ENCODE data around the gene TTC39B.

The TTC39B gene

DNA sequence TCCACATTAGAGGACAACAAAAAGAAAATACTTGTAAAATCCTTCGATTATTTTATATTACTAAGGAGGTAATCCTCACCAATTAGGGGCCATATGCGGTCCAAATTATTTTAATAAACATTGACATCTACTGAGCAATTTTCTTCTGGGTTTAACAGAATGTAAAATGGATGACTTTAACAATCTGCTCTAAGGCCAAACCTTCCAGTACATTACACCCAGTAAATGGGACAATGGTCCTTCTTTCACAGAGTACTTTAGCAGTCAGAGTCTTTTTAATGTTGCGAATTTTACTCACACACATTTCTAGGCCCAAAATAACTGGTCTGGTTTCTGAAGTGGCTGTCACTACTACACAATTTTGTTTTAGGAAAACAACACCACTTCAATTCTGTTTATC is 106.9 kb downstream of the TTC39B start:
- no peak overlapping the region for H3K4me3 ChIP-seq (ENCODE audit: low read length in 2 of 2)
- no peaks in the 10 kb centered on the region for H3K27me3 ChIP-seq (ENCODE audit: control insufficient read depth in 2 of 2, insufficient read depth in 2 of 2, low read length in 2 of 2)
- no peaks in the 10 kb centered on the region for H3K4me1 ChIP-seq (ENCODE audit: control insufficient read depth in 2 of 2, insufficient read depth in 2 of 2, low read length in 2 of 2)
- no peak overlapping the region for H3K27ac ChIP-seq (ENCODE audit: low read depth in 2 of 2, low read length in 2 of 2)
- no peak overlapping the region for H3K9ac ChIP-seq (ENCODE audit: low read depth in 1 of 2, low read length in 2 of 2)
- peaks cover 17 to 28% of the 10 kb centered on the region in 2 donors for H3K36me3 ChIP-seq (ENCODE audit: control insufficient read depth in 2 of 2, insufficient read depth in 2 of 2, low read length in 2 of 2)
- H3K9me3 ChIP-seq (ENCODE audit: control insufficient read depth in 2 of 2, low read length in 2 of 2), result peaks cover 0 to 8% of the 10 kb centered on the region in 2 donors

DNA sequence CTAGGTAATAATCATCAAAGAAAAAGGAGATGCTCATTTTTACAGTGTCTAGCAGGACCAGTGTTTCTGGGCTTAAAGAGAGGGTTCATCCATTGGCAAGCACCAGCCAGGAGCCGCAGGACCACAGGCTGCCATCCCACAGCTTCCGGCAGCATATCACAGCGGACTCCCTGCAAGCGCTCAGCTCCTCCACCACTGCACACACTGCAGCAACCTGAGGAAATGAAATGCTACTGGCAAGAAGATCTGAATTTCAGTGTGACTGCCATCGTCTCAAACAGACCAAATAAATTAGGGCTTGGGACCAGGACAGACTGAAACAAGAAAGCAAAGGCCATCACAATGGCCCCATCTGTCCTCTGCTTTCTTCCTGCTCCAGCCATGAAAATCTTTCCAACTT is 114.2 kb downstream of the TTC39B start:
- Histone ChIP-seq H3K4me3 (ENCODE audit: low read length in 2 of 2) (no peak overlapping the region), H3K27me3 (ENCODE audit: control insufficient read depth in 2 of 2, insufficient read depth in 2 of 2, low read length in 2 of 2) (no peaks in the 10 kb centered on the region), H3K36me3 (ENCODE audit: control insufficient read depth in 2 of 2, insufficient read depth in 2 of 2, low read length in 2 of 2) (peaks cover 24 to 38% of the 10 kb centered on the region in 2 donors), H3K9ac (ENCODE audit: low read depth in 1 of 2, low read length in 2 of 2) (no peak overlapping the region), H3K9me3 (ENCODE audit: control insufficient read depth in 2 of 2, low read length in 2 of 2) (peaks cover 0 to 8% of the 10 kb centered on the region in 2 donors), H3K27ac (ENCODE audit: low read depth in 2 of 2, low read length in 2 of 2) (no peak overlapping the region), H3K4me1 (ENCODE audit: control insufficient read depth in 2 of 2, insufficient read depth in 2 of 2, low read length in 2 of 2) (no peaks in the 10 kb centered on the region)

DNA sequence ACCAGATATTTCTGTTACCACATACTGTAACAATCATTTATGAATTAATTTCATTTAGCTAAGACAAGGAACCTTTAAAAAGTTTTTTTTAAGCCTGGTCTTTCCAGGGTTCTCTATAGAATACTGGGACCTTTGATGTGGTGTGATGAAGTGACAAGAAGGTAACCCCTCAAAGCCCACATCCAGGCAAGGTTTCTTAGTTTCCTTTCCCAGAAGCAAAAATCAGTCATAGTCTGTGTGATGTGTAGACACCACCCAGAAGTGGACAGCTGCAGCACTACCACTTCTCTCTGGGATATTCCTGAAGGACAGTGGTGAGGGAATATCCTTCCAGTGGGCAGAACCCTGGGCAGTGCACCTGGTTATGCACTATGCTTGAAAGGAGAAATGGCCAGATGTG is 115.6 kb downstream of the TTC39B start:
- Histone ChIP-seq H3K4me1 (ENCODE audit: control insufficient read depth in 2 of 2, insufficient read depth in 2 of 2, low read length in 2 of 2) (no peaks in the 10 kb centered on the region), H3K4me3 (ENCODE audit: low read length in 2 of 2) (no peak overlapping the region), H3K9me3 (ENCODE audit: control insufficient read depth in 2 of 2, low read length in 2 of 2) (peaks cover 0 to 4% of the 10 kb centered on the region in 2 donors), H3K9ac (ENCODE audit: low read depth in 1 of 2, low read length in 2 of 2) (no peak overlapping the region), H3K36me3 (ENCODE audit: control insufficient read depth in 2 of 2, insufficient read depth in 2 of 2, low read length in 2 of 2) (peaks cover 27 to 42% of the 10 kb centered on the region in 2 donors), H3K27ac (ENCODE audit: low read depth in 2 of 2, low read length in 2 of 2) (no peak overlapping the region), H3K27me3 (ENCODE audit: control insufficient read depth in 2 of 2, insufficient read depth in 2 of 2, low read length in 2 of 2) (no peaks in the 10 kb centered on the region)

GRCh38 chr9:15189481-15189880 is 117.5 kb downstream of the TTC39B start:
- Histone ChIP-seq H3K27ac (ENCODE audit: low read depth in 2 of 2, low read length in 2 of 2) (no peak overlapping the region), H3K36me3 (ENCODE audit: control insufficient read depth in 2 of 2, insufficient read depth in 2 of 2, low read length in 2 of 2) (peaks cover 23 to 45% of the 10 kb centered on the region in 2 donors), H3K9me3 (ENCODE audit: control insufficient read depth in 2 of 2, low read length in 2 of 2) (no peaks in the 10 kb centered on the region), H3K4me1 (ENCODE audit: control insufficient read depth in 2 of 2, insufficient read depth in 2 of 2, low read length in 2 of 2) (no peaks in the 10 kb centered on the region), H3K9ac (ENCODE audit: low read depth in 1 of 2, low read length in 2 of 2) (no peak overlapping the region), H3K4me3 (ENCODE audit: low read length in 2 of 2) (no peak overlapping the region), H3K27me3 (ENCODE audit: control insufficient read depth in 2 of 2, insufficient read depth in 2 of 2, low read length in 2 of 2) (no peaks in the 10 kb centered on the region)

- H3K9me3 ChIP-seq (ENCODE audit: control insufficient read depth in 2 of 2, low read length in 2 of 2), result no peaks in the 10 kb centered on the region
These were observed 119.4 kb downstream of the TTC39B start for GRCh38 chr9:15187589-15187988.

GRCh38 chr9:15182730-15183129 is 124.3 kb downstream of the TTC39B start:
- H3K36me3 ChIP-seq (ENCODE audit: control insufficient read depth in 2 of 2, insufficient read depth in 2 of 2, low read length in 2 of 2), result peaks cover 19 to 28% of the 10 kb centered on the region in 2 donors
- no peak overlapping the region for H3K27ac ChIP-seq (ENCODE audit: low read depth in 2 of 2, low read length in 2 of 2)
- H3K9ac ChIP-seq (ENCODE audit: low read depth in 1 of 2, low read length in 2 of 2), result no peak overlapping the region
- no peaks in the 10 kb centered on the region for H3K4me1 ChIP-seq (ENCODE audit: control insufficient read depth in 2 of 2, insufficient read depth in 2 of 2, low read length in 2 of 2)
- no peak overlapping the region for H3K4me3 ChIP-seq (ENCODE audit: low read length in 2 of 2)
- H3K9me3 ChIP-seq (ENCODE audit: control insufficient read depth in 2 of 2, low read length in 2 of 2), result no peaks in the 10 kb centered on the region
- H3K27me3 ChIP-seq (ENCODE audit: control insufficient read depth in 2 of 2, insufficient read depth in 2 of 2, low read length in 2 of 2), result no peaks in the 10 kb centered on the region

More at GRCh38 chr9:15187589-15187988, 119.4 kb downstream of the TTC39B start:
- no peaks in the 10 kb centered on the region for H3K27me3 ChIP-seq (ENCODE audit: control insufficient read depth in 2 of 2, insufficient read depth in 2 of 2, low read length in 2 of 2)
- H3K27ac ChIP-seq (ENCODE audit: low read depth in 2 of 2, low read length in 2 of 2), result no peak overlapping the region
- H3K36me3 ChIP-seq (ENCODE audit: control insufficient read depth in 2 of 2, insufficient read depth in 2 of 2, low read length in 2 of 2), result peaks cover 23 to 41% of the 10 kb centered on the region in 2 donors
- H3K4me1 ChIP-seq (ENCODE audit: control insufficient read depth in 2 of 2, insufficient read depth in 2 of 2, low read length in 2 of 2), result no peaks in the 10 kb centered on the region
- no peak overlapping the region for H3K9ac ChIP-seq (ENCODE audit: low read depth in 1 of 2, low read length in 2 of 2)
- H3K4me3 ChIP-seq (ENCODE audit: low read length in 2 of 2), result no peak overlapping the region

- no peak overlapping the region for H3K4me3 ChIP-seq (ENCODE audit: low read length in 2 of 2)
- no peak overlapping the region for H3K27ac ChIP-seq (ENCODE audit: low read depth in 2 of 2, low read length in 2 of 2)
- H3K27me3 ChIP-seq (ENCODE audit: control insufficient read depth in 2 of 2, insufficient read depth in 2 of 2, low read length in 2 of 2), result no peaks in the 10 kb centered on the region
These were observed 124.9 kb downstream of the TTC39B start for GRCh38 chr9:15182101-15182551.

DNA sequence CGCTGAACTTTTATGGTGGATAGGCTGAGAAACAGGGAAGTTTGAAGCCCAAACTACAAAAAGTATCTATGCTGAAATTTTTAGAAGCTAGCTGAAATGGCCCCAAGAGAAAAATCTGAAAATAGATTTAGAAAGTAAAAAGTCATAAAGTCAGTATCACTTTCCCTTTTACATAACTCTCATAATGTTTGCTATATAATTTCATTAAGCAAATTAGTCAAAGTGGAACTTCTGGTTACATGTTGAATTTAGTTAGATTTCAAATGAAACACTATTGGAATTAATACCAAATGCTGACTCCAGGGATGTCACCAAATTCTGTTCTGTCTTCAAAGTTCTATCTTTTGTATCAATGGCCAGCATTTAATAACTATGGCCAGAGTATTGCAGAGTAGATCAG is 126.9 kb downstream of the TTC39B start:
- peaks cover 10 to 18% of the 10 kb centered on the region in 2 donors for H3K36me3 ChIP-seq (ENCODE audit: control insufficient read depth in 2 of 2, insufficient read depth in 2 of 2, low read length in 2 of 2)
- no peaks in the 10 kb centered on the region for H3K4me1 ChIP-seq (ENCODE audit: control insufficient read depth in 2 of 2, insufficient read depth in 2 of 2, low read length in 2 of 2)
- no peak overlapping the region for H3K4me3 ChIP-seq (ENCODE audit: low read length in 2 of 2)
- H3K27me3 ChIP-seq (ENCODE audit: control insufficient read depth in 2 of 2, insufficient read depth in 2 of 2, low read length in 2 of 2), result no peaks in the 10 kb centered on the region
- no peak overlapping the region for H3K9ac ChIP-seq (ENCODE audit: low read depth in 1 of 2, low read length in 2 of 2)
- no peak overlapping the region for H3K27ac ChIP-seq (ENCODE audit: low read depth in 2 of 2, low read length in 2 of 2)
- no peaks in the 10 kb centered on the region for H3K9me3 ChIP-seq (ENCODE audit: control insufficient read depth in 2 of 2, low read length in 2 of 2)

More at GRCh38 chr9:15182101-15182551, 124.9 kb downstream of the TTC39B start:
- H3K9ac ChIP-seq (ENCODE audit: low read depth in 1 of 2, low read length in 2 of 2), result no peak overlapping the region
- no peaks in the 10 kb centered on the region for H3K9me3 ChIP-seq (ENCODE audit: control insufficient read depth in 2 of 2, low read length in 2 of 2)
- no peaks in the 10 kb centered on the region for H3K4me1 ChIP-seq (ENCODE audit: control insufficient read depth in 2 of 2, insufficient read depth in 2 of 2, low read length in 2 of 2)
- H3K36me3 ChIP-seq (ENCODE audit: control insufficient read depth in 2 of 2, insufficient read depth in 2 of 2, low read length in 2 of 2), result peaks cover 14 to 28% of the 10 kb centered on the region in 2 donors

GRCh38 chr9:15178631-15179030 is 128.4 kb downstream of the TTC39B start:
- Histone ChIP-seq H3K9me3 (ENCODE audit: control insufficient read depth in 2 of 2, low read length in 2 of 2) (no peaks in the 10 kb centered on the region), H3K4me3 (ENCODE audit: low read length in 2 of 2) (no peak overlapping the region), H3K4me1 (ENCODE audit: control insufficient read depth in 2 of 2, insufficient read depth in 2 of 2, low read length in 2 of 2) (no peaks in the 10 kb centered on the region), H3K9ac (ENCODE audit: low read depth in 1 of 2, low read length in 2 of 2) (no peak overlapping the region), H3K36me3 (ENCODE audit: control insufficient read depth in 2 of 2, insufficient read depth in 2 of 2, low read length in 2 of 2) (peaks cover 13 to 19% of the 10 kb centered on the region in 2 donors), H3K27me3 (ENCODE audit: control insufficient read depth in 2 of 2, insufficient read depth in 2 of 2, low read length in 2 of 2) (no peaks in the 10 kb centered on the region), H3K27ac (ENCODE audit: low read depth in 2 of 2, low read length in 2 of 2) (no peak overlapping the region)

DNA sequence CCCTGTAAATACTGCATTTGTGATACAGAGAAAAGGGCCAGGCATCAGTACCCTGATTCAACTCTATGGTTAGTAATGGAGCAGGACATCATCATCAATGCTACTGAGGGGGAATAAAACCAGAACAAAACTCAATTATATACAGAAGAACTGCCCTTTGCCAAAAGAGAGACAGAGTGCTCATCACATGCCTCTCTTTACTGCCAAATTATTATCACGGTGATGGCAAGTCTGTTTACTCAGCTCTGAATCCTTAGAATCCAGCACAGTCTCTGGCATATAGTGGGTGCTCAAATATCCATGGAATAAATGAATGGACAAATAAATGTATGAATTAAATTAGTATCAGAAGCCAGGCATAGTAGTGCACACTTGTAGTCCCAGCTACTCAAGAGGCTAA is 130.2 kb downstream of the TTC39B start:
- no peaks in the 10 kb centered on the region for H3K4me1 ChIP-seq (ENCODE audit: control insufficient read depth in 2 of 2, insufficient read depth in 2 of 2, low read length in 2 of 2)
- no peaks in the 10 kb centered on the region for H3K27me3 ChIP-seq (ENCODE audit: control insufficient read depth in 2 of 2, insufficient read depth in 2 of 2, low read length in 2 of 2)
- no peak overlapping the region for H3K9ac ChIP-seq (ENCODE audit: low read depth in 1 of 2, low read length in 2 of 2)
- no peak overlapping the region for H3K27ac ChIP-seq (ENCODE audit: low read depth in 2 of 2, low read length in 2 of 2)
- H3K9me3 ChIP-seq (ENCODE audit: control insufficient read depth in 2 of 2, low read length in 2 of 2), result no peaks in the 10 kb centered on the region
- no peak overlapping the region for H3K4me3 ChIP-seq (ENCODE audit: low read length in 2 of 2)
- peaks cover 12 to 19% of the 10 kb centered on the region in 2 donors for H3K36me3 ChIP-seq (ENCODE audit: control insufficient read depth in 2 of 2, insufficient read depth in 2 of 2, low read length in 2 of 2)

DNA sequence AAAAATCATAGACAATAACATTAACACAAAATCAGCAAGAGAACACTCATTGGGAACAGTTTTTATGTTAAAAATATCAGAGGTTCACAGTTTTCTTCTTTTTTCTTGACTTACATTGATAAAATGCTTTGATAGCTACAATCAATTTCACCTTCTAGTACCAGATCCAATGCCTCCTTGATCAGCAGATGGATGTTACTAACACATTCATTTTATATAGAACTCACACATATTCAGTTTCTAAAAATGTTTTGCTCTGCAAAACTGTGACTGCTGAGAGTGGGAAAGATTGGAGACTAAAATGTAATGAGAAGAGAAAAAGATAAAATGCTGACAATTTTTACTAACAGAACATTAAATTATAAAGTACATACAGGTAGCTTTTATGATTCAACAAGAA is 143.1 kb downstream of the TTC39B start:
- Histone ChIP-seq H3K9me3 (ENCODE audit: control insufficient read depth in 2 of 2, low read length in 2 of 2) (no peaks in the 10 kb centered on the region), H3K36me3 (ENCODE audit: control insufficient read depth in 2 of 2, insufficient read depth in 2 of 2, low read length in 2 of 2) (peaks cover 4% of the 10 kb centered on the region in 2 donors), H3K4me3 (ENCODE audit: low read length in 2 of 2) (no peak overlapping the region), H3K27ac (ENCODE audit: low read depth in 2 of 2, low read length in 2 of 2) (no peak overlapping the region), H3K4me1 (ENCODE audit: control insufficient read depth in 2 of 2, insufficient read depth in 2 of 2, low read length in 2 of 2) (no peaks in the 10 kb centered on the region), H3K27me3 (ENCODE audit: control insufficient read depth in 2 of 2, insufficient read depth in 2 of 2, low read length in 2 of 2) (no peaks in the 10 kb centered on the region), H3K9ac (ENCODE audit: low read depth in 1 of 2, low read length in 2 of 2) (no peak overlapping the region)
